GM21526 (cell line): ENCODE measurements around the gene BNIP2.
"Not testable (repeated sequence)": the region's sequence is repeated elsewhere in the genome, so short reads cannot be mapped to it uniquely, and the experiment has no call there.

Experiments
- ATAC-seq: cut with Tn5 transposase; IDR thresholded peaks from one replicate; pipeline ENCODE4 v1.9.1; 2021; ENCODE audit warnings: moderate library complexity; ENCODE audit not compliant: unreplicated experiment, low FRiP score

BNIP2 gene

DNA sequence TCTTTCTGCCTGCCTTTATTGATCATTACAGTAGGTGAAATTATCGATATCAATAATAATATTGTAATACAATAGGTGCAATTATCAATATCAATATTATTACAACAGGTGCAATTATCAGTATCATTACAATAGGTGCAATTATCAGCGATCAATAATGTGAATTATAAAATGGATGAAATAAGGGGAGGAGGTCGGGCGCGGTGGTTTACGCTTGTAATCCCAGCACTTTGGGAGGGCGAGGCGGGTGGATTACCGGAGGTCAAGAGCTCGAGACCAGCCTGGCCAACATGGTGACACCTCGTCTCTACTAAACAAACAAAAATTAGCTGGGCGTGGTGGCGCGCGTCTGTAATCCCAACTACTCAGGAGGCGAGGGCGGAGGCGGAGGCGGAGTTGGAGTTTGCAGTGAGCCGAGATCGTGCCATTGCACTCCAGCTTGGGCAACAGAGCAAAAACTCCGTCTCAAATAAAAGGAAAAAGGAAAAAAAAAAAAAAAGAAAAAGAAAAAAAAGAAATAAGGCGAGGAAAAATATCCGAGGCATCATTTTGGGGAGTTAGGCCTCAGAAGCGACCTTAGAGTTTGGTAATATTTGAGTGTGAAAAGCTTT lies 611 bp upstream of the BNIP2 start:
- no peak for ATAC-seq

- ATAC-seq, result peak; percentile 6
Measured at GRCh38 chr15:59688423-59688781, 718 bp downstream of the BNIP2 start.

DNA sequence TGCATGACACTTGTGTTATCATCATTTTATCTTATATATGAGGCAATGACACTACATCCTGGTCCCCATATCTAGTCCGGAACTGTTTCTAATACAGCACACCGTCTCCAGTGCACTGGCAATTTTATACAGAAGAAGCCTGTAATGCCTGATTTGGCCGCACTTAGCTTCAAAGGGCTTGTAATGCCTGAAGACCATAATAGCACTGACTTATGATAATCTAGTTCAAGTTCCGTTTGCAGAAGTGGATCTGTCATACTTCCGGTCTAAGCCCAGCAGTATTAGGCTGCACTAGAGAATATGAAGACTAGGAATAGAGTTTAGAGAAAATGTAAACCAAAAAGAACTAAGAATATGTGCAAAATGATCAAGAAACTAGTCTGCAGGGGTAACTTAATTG lies 1.3 kb downstream of the BNIP2 start:
- ATAC-seq, result peak; percentile 34

DNA sequence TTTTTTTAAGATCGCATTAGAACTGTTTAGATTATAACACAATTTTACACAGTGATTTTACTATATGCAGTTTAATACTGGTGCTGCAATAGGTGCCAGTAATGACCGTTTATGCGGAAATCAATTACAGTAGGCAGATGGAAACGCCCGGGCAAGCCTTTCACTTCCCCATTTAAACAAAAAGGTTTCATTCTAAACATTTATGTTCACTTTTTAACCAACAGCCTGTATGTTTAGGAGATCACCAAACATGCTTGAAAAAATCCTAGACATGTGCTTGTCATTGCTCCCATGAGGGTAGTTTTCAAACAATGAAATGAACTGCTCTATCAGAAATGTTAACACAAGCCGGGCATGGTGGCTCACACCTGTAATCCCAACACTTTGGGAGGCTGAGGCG lies 2.7 kb downstream of the BNIP2 start:
- no peak for ATAC-seq

GRCh38 chr15:59685737-59686297 lies 3.3 kb downstream of the BNIP2 start:
- ATAC-seq, result no peak

GRCh38 chr15:59680870-59681269 lies 8.2 kb downstream of the BNIP2 start:
- ATAC-seq, result no peak

- no peak for ATAC-seq
Measured at GRCh38 chr15:59680346-59680745, 8.8 kb downstream of the BNIP2 start.

- no peak for ATAC-seq
Measured at GRCh38 chr15:59678620-59679019, 10.5 kb downstream of the BNIP2 start.

DNA sequence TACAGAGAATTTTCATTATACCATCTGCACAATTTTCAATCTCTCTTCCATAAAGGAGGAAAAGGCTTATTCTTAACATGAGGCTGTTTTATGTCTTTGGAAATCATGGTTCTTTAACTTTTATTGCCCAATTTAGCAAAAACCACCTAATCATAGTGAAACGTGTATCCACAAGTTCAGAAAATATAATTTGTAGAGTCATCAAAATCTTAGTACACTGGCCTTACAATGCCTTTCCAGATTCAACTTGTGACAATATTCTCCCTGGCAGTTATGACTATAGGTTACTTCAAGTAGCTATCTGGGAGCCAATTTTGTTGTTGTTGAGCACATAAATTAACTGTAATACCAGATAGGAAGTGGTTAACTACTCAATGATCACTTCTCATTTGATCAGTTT lies 10.9 kb downstream of the BNIP2 start:
- no peak for ATAC-seq

GRCh38 chr15:59676565-59676964 lies 12.6 kb downstream of the BNIP2 start:
- ATAC-seq, result no peak

- no peak for ATAC-seq
Measured at GRCh38 chr15:59674361-59674877, 14.7 kb downstream of the BNIP2 start.

DNA sequence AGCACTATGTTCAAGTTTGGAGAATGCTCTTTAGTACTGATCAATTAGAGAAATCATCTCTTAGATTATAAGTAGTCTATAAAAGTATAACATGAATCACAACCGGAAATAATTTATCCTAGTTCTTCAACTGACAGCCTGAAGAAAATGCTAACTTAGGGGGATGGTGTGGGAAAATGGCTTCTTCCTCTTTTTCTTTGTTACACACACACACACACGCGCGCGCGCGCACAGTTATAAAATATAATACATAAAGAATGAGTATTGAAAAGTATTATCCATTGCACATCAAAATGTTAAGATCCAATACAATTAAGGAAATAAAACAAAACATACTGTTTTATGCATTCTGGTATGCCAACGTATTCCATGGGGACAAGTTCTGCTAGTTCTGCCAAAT lies 20.6 kb downstream of the BNIP2 start:
- no peak for ATAC-seq

GRCh38 chr15:59662260-59662659 lies 26.9 kb downstream of the BNIP2 start:
- no peak for ATAC-seq

GRCh38 chr15:59659366-59659765 lies 29.8 kb downstream of the BNIP2 start:
- ATAC-seq, result no peak

GRCh38 chr15:59657635-59658125 lies 31.4 kb downstream of the BNIP2 start:
- ATAC-seq, result no peak

DNA sequence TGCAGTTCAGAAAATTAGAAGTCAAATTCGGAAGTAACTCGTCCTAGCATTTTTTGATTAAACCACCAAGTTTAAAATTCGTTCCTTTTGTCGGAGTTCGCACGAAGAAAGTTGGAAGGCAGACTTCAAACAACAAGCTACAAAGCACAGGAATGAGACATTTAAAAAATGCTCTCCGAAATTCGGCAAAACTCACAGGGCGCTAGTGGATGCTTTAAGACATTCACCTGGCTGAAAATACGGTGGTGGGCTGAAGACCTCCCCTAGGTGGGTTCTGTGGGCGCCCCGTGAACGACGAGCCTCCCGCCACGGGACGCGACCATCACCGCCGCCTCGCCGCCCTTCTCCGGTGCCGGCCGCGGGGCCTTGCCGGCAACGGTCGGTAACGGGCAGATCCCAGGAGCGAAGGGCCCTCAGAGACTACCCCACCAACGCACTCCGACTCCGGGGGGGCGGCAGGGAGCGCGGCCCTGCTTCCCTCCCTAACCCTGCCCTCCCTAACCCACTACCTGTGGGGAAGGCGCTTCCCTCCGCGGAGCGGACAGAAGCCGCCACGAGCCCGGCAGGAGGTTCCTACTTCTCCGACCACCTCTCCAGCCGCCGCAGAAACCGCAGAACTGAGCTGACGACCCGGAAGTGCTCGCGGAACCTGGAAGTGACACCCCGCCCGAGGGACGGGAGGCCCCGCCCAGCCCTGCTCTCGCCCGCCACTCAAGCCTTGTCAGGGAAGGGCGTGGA lies 32.1 kb downstream of the BNIP2 start, which contains the start of gene GTF2A2:
Gene GTF2A2, minus strand, starts transcription at position 619 of the 738 bp plus-strand sequence. CDS start 5,238 bp downstream, outside the sequence.
- ATAC-seq, result peak; percentile 96

DNA sequence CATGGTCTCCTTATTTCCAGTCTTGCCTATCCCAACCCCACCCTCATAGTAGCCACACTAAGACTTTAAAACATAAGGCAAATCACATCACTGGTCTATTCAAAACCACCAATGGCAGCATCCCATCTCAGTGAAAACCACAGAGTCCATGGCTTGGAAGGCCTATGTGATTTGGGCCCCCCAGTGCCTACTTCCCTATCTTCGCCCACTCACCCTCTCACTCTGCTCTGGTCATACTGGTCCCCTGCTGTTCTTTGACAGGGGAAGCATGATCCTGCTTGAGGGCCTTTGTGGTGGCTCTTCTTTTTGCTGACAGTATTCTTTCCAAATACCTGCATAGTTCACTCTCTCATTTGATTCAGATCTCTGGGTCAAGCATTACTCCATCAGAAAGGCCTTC lies 35.1 kb downstream of the BNIP2 start:
- no peak for ATAC-seq

GRCh38 chr15:59649603-59650002 lies 39.5 kb downstream of the BNIP2 start:
- no peak for ATAC-seq

DNA sequence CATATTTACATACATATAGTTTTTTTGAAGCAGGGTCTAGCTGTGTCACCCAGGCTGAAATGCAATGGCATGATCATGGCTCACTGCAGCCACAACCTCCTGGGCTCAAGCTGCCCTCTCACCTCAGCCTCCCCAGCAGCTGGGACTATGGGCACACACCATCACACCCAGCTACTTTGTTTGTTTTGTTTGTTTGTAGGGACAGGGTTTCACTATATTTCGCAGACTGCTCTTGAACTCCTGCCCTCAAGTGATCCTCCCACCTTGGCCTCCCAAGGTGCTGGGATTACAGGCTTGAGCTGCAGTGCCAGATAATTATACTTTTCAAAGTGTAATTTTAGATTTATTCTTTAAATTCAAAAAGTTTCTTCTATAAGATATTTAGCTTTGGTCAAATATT lies 42.0 kb downstream of the BNIP2 start:
- no peak for ATAC-seq

DNA sequence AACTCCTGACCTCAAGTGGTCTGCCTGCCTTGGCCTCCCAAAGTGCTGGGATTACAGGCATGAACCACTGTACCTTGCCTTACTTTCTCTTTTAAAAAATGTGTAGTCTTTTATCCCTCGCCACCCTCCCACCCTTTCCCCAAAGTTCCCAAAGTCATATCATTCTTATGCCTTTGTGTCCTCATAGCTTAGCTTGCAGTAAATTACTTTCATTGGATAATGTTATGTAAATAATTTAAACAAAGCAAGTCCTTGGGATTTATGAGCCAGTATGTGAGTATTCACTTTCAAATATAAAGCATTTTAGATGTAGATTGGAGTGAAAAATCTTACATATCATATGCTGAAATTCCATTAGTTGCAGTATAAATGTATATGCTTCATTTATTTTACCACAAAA lies 42.8 kb downstream of the BNIP2 start:
- no peak for ATAC-seq

DNA sequence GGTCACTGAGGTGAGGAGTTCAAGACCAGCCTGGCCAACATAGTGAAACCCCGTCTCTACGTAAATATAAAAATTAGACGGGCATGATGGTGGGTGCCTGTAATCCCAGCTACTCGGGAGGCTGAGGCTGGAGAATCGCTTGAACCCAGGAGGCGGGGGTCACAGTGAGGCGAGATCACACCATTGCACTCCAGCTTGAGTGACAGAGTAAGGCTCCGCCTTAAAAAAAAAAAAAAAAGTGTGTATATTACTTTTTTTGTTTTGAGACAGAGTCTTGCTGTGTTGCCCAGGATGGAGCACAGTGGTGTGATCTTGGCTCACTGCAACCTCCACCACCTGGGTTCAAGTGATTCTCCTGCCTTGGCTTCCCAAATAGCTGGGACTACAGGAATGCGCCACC lies 43.3 kb downstream of the BNIP2 start:
- not testable (repeated sequence) for ATAC-seq

DNA sequence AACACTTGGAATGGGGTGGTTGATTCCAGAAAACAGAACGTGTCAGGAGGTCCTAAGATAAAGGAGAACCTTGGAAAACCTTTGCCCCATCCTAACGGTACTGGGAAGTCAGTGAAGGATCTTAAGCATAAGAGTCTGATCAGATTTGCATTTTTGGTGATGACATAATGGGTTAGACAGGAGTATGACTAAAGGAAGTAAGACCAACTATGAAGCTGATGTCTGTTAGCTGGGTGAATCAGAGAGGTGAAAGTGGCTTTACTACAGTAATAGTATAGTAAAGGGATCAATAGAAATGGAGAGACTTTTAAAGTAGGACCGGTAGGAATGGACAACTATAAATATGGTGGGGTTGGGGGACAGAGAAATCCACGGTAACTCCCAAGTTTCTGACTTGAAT lies 44.4 kb downstream of the BNIP2 start:
- ATAC-seq, result no peak
